RWPE2 (cell line): Measurements from ENCODE around the gene MBOAT2.
A peak's percentile ranks its signal among the peaks of the same experiment; 100 is the strongest.

ENCODE experiments used
- ATAC-seq: fragments of 200-7000 bp; cut with Tn5 transposase; 3 replicates; pipeline ENCODE4 v1.9.1; 2021; ENCODE audit warnings: low read depth
- DNase-seq: peaks from one replicate; pipeline ENCODE4 v3.0.0-alpha.2; 2020; ENCODE audit warnings: low spot score
- H3K27ac ChIP-seq: fragments of 450-650 bp; 2 replicates; pipeline ENCODE4 v1.5.1; 2017; ENCODE audit warnings: mild to moderate bottlenecking; ENCODE audit not compliant: poor library complexity, severe bottlenecking
- H3K27me3 ChIP-seq: fragments of 250-450 bp; sonication (Bioruptor Pico); 2 replicates; pipeline ENCODE4 v1.5.1; 2021; ENCODE audit warnings: mild to moderate bottlenecking, moderate library complexity; ENCODE audit not compliant: insufficient read depth, poor library complexity, severe bottlenecking
- H3K36me3 ChIP-seq: fragments of 250-450 bp; sonication (Bioruptor Pico); 2 replicates; pipeline ENCODE4 v1.5.1; 2020; ENCODE audit warnings: low read depth, mild to moderate bottlenecking, moderate library complexity
- H3K4me1 ChIP-seq: fragments of 250-450 bp; sonication (Bioruptor Pico); 2 replicates; pipeline ENCODE4 v1.5.1; 2021; ENCODE audit warnings: mild to moderate bottlenecking, moderate library complexity; ENCODE audit not compliant: insufficient read depth, poor library complexity, severe bottlenecking
- H3K4me3 ChIP-seq: fragments of 250-450 bp; sonication (Bioruptor Pico); 2 replicates; pipeline ENCODE4 v1.5.1; 2021; ENCODE audit warnings: mild to moderate bottlenecking, moderate library complexity; ENCODE audit not compliant: severe bottlenecking
- H3K9me3 ChIP-seq: fragments of 250-450 bp; sonication (Bioruptor Pico); 2 replicates; pipeline ENCODE4 v1.5.1; 2021; ENCODE audit warnings: mild to moderate bottlenecking, moderate library complexity; ENCODE audit not compliant: severe bottlenecking
- TF ChIP-seq, protein P1 (sequence below): fragments of 450-650 bp; IDR thresholded peaks from one replicate; pipeline ENCODE4 v1.5.1; 2017; ENCODE audit warnings: mild to moderate bottlenecking, moderate library complexity; ENCODE audit not compliant: poor library complexity, severe bottlenecking

The MBOAT2 gene

DNA sequence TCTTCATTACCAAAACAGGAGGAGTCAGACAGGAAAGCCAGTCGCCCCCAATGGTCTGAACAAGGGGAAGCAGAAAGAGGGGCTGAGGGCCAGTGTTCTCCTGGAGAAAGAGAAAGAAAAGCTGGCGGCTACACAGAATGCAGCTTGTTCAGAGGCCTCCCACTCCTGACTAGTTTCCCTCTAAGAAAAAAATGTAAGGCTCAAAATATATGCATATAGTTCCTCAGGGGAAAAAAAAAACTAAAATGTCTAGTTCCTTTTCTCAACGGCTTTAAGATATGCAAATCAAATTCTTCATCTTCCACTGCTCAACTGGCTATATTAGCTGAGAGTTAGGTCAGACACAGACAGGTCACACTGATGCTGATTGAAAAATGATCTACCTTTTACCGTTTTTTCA lies 18.6 kb downstream of the MBOAT2 start:
- Histone ChIP-seq H3K9me3 (no peaks in the 10 kb centered on the region), H3K4me3 (no peak overlapping the region), H3K27ac (peak overlapping the region; percentile 37), H3K4me1 (peaks cover 23% of the 10 kb centered on the region), H3K36me3 (0 out of 2 replicates have a peak, but pooled peaks cover 4% of the 10 kb centered on the region), H3K27me3 (no peaks in the 10 kb centered on the region)
- ATAC-seq (no peak), DNase-seq (no peak)
- TF ChIP-seq, protein P1, sequence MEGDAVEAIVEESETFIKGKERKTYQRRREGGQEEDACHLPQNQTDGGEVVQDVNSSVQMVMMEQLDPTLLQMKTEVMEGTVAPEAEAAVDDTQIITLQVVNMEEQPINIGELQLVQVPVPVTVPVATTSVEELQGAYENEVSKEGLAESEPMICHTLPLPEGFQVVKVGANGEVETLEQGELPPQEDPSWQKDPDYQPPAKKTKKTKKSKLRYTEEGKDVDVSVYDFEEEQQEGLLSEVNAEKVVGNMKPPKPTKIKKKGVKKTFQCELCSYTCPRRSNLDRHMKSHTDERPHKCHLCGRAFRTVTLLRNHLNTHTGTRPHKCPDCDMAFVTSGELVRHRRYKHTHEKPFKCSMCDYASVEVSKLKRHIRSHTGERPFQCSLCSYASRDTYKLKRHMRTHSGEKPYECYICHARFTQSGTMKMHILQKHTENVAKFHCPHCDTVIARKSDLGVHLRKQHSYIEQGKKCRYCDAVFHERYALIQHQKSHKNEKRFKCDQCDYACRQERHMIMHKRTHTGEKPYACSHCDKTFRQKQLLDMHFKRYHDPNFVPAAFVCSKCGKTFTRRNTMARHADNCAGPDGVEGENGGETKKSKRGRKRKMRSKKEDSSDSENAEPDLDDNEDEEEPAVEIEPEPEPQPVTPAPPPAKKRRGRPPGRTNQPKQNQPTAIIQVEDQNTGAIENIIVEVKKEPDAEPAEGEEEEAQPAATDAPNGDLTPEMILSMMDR: no peak

DNA sequence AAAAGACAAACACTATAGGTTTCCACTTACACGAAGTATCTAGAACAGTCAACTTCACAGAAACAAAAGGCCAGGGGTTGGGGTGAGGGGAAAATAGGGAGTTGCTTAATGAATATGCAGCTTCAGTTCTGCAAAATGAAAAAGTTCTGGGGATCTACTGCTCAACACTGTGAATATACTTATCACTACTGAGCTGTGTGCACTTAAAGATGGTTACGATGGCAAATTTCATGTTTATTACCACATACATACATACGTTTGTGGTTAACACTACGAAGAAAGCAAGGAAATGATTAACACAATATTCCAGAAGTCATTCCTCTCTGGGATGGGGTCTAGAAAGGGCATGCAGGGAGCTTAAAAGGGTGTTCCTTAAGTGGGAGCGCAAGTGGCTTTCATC lies 19.3 kb downstream of the MBOAT2 start:
- TF ChIP-seq, protein P1: no peak
- Histone ChIP-seq H3K36me3 (0 out of 2 replicates have a peak, but pooled peaks cover 4% of the 10 kb centered on the region), H3K27me3 (no peaks in the 10 kb centered on the region), H3K4me3 (no peak overlapping the region), H3K27ac (peak overlapping the region; percentile 13), H3K9me3 (no peaks in the 10 kb centered on the region), H3K4me1 (peaks cover 23% of the 10 kb centered on the region)
- DNase-seq: no peak
- no peak for ATAC-seq

DNA sequence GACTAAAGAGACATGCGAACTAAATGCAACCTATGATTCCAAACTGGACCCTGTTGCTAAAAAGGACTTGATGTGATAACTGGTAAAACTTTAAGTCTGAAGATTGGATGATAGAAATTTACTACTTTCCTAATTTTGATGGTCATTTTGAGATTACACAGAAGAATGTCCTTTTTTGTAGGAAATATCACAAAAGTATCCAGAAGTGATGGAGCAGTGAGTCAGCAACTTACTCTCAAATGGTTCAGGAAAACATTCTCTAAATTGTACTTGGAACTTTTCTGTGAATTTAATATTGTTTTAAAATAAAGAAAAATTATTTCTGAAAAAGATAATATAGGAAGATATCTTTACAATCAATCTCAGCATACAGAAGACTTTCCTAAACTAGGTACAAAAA lies 19.9 kb downstream of the MBOAT2 start:
- ATAC-seq (no peak), DNase-seq (no peak)
- H3K27ac ChIP-seq: peak overlapping the region; percentile 13
- H3K9me3 ChIP-seq: no peaks in the 10 kb centered on the region
- H3K27me3 ChIP-seq: no peaks in the 10 kb centered on the region
- 0 out of 2 replicates have a peak, but pooled peaks cover 4% of the 10 kb centered on the region for H3K36me3 ChIP-seq
- peaks cover 23% of the 10 kb centered on the region for H3K4me1 ChIP-seq
- TF ChIP-seq, protein P1: no peak
- no peak overlapping the region for H3K4me3 ChIP-seq

- Histone ChIP-seq H3K27ac (no peak overlapping the region), H3K4me3 (no peak overlapping the region), H3K9me3 (no peaks in the 10 kb centered on the region), H3K36me3 (0 out of 2 replicates have a peak, but pooled peaks cover 4% of the 10 kb centered on the region), H3K27me3 (no peaks in the 10 kb centered on the region), H3K4me1 (peaks cover 23% of the 10 kb centered on the region)
- DNase-seq (no peak), ATAC-seq (no peak)
- TF ChIP-seq, protein P1: no peak
Measured at GRCh38 chr2:8981876-8982275, 21.6 kb downstream of the MBOAT2 start.

- Histone ChIP-seq H3K9me3 (no peaks in the 10 kb centered on the region), H3K4me1 (peaks cover 16% of the 10 kb centered on the region), H3K27me3 (no peaks in the 10 kb centered on the region), H3K4me3 (no peak overlapping the region), H3K27ac (no peak overlapping the region), H3K36me3 (0 out of 2 replicates have a peak, but pooled peaks cover 4% of the 10 kb centered on the region)
- ATAC-seq: no peak
- DNase-seq: no peak
- TF ChIP-seq, protein P1: no peak
Measured at GRCh38 chr2:8980096-8980495, 23.4 kb downstream of the MBOAT2 start.
